ENCODE data around the gene PTPRF.

Gene PTPRF

DNA sequence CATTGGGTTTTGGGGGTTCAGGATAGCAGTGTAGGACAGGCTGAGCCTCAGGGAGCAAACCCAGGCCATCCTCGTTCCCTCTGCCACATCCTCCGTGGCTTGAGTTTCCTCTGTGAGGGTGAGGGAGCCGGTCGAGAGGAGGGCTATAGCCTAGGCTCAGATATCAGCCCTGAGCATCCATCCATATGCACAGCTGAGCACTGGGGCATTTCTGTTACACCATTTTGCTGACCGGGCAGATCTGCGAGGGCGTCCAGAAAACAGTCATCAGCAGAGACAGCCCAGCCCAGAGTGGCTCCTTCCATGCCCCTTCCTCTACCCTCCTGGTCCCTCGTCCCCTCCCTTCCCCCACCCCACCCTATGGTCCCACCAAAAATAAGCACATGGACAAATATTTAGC lies 53.5 kb downstream of the PTPRF start:
- no peak for DNase-seq

DNA sequence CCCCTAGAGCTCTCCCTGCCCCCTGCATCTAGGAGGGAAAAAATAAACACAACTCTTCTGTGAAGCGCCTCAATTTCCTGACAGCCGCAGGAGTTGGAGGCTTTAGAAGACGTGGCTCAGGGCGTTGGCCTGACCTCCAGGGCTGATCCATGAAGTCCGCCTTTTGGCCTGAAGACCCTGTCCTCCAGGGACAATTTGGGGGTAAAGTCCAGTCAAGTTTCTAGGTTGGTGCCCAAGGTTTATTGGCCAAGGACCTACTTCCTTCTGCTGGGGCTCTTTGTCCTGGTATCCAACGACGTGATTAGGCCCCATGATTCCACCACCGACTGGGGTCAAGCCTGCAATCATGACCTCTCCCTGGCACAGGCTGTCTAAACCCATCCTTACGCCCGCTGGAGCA lies 54.9 kb downstream of the PTPRF start:
- no peak for DNase-seq

DNA sequence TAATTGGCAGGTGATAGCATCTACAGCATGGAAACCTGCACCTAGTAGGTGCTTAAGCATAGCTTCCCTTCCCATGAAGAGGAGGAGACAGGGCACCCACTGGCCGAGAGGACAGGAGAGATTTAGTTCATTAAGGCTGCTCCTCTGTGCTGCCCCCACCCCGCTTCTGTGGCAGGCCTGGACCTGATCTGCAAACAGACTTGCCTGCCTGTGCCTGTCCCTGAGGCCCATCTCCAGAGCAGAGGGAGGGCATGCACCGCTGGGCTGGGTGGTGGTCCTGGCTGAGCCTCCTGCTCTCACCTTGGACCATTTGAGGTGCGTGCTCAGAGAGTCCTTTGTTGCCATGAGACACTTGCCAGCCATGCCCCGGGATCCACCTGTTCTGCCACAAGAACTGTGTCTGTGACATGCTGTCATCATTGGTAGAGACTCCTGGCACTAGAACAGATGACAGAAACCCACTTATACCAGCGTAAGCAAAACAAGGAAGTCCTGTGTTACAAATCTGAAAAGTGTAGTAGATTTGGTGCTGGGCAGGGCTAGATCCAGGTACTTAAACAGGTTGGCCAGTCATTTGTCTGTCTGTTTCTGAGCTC lies 55.6 kb downstream of the PTPRF start:
- DNase-seq: no peak

DNA sequence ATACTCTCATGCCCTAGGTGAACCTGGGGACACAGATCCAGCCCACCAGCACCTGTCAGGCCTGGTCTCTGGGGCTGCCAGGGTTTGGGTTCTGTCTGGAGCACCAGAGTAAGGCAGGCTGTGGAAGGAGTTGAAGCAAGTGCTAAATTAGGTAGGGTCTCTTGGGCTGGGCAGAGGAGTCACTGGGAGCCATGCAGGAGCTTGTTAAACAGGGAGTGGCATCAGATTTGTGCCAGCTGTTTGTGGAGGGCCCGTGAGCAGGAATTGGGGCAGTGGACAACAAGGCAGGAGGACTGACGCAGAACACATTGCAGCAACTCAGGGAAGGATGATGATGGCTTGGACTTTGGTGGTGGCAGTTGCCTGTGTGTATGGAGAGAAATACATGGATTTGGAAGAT lies 56.3 kb downstream of the PTPRF start:
- DNase-seq: no peak

DNA sequence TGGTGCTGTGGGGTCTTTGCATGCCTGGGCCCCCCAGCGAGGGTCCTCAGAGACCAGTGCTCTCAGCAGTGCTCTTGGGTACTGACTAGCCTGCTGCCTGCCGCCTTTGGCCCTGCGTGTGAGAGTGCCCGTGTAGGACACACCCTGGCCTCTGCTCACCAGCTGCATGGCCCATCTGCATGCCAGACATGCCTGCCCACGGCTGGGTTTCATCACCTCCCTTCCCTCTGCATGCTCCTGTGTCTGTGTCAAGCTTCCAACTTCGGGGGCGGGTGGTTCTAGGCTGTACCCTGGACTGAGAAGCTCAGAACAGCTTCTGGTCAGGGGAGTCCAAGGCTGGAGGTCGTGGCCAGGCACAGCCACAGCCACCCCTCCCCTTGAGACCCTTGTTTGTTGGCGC lies 56.9 kb downstream of the PTPRF start:
- no peak for DNase-seq

DNA sequence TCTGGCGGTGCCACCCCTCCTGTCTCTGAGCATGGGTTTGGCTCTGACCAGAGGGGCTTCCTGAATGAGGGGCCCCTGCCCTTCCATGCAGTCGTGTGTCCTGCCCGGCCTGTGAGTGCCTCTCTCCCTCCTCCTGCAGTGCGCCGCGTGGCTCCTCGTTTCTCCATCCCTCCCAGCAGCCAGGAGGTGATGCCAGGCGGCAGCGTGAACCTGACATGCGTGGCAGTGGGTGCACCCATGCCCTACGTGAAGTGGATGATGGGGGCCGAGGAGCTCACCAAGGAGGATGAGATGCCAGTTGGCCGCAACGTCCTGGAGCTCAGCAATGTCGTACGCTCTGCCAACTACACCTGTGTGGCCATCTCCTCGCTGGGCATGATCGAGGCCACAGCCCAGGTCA lies 57.9 kb downstream of the PTPRF start:
- no peak for DNase-seq

DNA sequence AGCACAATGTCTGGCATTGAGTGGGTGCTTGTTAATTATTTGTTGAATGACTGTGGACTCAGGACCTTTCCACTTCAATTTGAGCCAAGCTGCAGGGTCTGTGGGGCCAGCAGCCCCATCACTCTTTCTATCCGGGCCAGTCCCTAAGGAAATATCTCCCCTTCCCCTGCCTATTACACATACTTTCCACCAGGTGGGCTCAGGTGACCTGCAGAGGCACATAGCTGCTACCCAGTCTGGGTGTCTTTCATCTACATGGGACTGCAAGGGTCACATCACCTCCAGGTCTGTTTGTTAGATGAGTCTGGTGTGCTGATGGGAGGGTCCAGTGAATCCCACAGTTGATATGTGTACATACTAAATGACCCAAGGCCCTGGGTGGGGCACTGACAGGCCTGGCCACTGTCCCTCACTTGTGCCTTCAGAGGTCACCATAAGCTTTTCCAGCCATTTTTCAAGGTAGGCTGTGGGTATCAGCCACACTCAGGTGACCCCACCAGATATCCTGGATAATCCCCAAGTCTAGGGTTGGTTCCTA lies 59.8 kb downstream of the PTPRF start:
- DNase-seq: no peak

DNA sequence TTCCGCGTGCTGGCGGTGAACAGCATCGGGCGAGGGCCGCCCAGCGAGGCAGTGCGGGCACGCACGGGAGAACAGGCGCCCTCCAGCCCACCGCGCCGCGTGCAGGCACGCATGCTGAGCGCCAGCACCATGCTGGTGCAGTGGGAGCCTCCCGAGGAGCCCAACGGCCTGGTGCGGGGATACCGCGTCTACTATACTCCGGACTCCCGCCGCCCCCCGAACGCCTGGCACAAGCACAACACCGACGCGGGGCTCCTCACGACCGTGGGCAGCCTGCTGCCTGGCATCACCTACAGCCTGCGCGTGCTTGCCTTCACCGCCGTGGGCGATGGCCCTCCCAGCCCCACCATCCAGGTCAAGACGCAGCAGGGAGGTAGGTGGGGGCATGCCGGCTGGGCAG lies 60.5 kb downstream of the PTPRF start:
- DNase-seq: no peak

DNA sequence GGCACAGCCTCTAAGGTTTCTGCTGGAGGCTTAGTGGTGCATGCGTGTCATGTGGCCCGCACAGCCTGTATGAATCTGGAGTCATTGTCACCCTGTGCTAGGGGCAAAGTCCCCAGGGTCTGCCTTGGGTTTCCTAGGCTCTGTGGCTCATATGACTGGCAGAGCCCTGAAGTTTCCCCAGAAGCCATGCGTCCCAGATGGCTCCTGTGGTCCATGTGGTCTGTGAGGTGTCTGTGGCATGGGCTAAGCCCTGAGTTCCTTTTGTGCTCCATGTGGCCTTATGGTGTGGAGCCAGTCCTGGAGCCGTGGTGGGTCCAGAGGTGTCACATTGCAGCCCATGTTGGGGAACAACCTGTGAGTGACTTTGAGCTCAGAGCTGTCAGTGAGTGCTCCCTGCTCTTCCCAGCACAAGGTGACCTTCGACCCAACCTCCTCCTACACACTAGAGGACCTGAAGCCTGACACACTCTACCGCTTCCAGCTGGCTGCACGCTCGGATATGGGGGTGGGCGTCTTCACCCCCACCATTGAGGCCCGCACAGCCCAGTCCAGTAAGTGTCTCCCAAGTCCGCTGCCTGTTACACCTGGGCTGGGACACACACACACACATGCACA lies 61.5 kb downstream of the PTPRF start:
- DNase-seq: no peak

DNA sequence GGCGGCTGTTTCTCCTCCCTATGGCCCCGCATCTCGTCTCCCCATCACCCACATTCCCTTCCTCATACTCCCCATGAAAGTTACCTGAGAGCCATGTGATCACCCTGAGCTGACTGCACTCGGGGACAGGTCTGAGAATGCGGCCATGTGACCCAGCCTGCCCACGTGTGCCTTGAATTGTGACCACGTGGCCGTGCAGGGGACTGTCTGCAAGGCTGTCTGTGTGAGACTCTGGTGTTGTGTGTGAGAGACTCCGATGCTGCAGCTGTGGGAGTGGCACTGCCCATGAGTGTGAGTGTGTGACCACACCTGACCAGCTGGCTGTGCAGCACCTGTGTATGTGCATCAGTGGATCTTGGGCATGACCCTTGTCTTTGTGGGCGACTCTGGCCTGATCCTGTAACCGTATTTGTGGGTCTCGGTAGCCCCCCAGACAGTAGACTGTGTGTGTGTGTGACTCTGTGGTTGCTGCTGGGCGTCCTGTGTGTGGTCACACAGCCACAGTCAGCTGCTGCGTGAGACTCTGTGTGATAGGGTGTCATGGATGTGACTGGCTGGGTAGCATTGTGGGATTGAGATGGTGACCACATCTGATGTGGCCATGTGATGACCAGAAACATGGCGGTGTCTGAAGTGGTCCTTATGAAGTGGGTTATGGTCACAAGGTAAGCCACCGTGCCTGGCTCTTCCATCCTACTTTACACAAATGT lies 62.4 kb downstream of the PTPRF start:
- DNase-seq: no peak

DNA sequence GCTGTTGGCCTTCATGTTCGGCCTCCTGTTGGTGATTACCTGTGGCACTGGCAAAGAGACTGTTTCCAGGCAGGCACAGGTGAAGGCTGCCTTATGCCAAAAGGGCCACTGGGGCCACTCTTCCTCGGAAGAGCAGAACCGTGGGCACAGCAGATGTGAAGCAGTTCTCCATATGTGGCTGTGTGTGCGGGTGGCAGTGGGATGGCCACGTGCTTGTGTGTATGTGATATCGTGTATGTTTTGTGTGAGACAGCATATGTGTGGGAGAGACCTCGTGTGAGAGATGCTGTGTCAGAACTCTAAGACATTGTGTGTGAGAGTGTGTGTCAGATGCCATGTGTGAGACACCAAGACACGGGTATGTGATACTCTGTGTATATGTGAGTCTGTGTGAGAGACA lies 65.9 kb downstream of the PTPRF start:
- no peak for DNase-seq

DNA sequence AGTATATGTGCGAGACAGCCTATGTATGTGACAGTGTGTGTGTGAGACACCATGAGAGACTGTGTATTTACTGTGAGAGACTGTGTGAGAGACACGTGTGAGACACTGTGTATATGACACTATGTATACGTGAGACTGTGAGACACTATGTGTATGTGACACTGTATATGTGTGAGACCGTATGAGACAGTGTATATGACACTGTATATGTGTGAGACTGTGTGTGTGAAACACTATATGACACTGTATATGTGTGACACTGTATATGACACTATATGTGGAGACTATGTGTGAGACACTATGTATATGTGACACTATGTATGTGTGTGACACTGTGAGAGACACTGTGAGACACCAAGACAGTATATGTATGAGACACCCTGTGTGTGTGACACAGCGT lies 66.3 kb downstream of the PTPRF start:
- DNase-seq: no peak

DNA sequence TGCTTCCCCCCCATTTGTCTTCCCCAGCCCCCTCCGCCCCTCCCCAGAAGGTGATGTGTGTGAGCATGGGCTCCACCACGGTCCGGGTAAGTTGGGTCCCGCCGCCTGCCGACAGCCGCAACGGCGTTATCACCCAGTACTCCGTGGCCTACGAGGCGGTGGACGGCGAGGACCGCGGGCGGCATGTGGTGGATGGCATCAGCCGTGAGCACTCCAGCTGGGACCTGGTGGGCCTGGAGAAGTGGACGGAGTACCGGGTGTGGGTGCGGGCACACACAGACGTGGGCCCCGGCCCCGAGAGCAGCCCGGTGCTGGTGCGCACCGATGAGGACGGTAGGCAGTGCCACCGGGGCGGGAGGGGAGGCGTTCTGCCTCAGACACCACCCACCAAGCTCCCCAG lies 67.0 kb downstream of the PTPRF start:
- no peak for DNase-seq

DNA sequence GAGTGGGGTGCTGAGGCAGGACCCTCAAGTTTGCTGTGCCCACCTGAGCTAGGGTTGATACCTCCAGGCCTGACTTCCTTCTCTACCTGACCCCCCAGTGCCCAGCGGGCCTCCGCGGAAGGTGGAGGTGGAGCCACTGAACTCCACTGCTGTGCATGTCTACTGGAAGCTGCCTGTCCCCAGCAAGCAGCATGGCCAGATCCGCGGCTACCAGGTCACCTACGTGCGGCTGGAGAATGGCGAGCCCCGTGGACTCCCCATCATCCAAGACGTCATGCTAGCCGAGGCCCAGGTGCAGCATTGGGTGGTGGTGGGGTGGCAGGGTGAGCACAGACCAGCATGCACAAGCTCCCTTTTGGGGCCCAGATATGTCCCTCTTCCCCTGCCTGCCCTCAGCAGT lies 67.9 kb downstream of the PTPRF start:
- no peak for DNase-seq

DNA sequence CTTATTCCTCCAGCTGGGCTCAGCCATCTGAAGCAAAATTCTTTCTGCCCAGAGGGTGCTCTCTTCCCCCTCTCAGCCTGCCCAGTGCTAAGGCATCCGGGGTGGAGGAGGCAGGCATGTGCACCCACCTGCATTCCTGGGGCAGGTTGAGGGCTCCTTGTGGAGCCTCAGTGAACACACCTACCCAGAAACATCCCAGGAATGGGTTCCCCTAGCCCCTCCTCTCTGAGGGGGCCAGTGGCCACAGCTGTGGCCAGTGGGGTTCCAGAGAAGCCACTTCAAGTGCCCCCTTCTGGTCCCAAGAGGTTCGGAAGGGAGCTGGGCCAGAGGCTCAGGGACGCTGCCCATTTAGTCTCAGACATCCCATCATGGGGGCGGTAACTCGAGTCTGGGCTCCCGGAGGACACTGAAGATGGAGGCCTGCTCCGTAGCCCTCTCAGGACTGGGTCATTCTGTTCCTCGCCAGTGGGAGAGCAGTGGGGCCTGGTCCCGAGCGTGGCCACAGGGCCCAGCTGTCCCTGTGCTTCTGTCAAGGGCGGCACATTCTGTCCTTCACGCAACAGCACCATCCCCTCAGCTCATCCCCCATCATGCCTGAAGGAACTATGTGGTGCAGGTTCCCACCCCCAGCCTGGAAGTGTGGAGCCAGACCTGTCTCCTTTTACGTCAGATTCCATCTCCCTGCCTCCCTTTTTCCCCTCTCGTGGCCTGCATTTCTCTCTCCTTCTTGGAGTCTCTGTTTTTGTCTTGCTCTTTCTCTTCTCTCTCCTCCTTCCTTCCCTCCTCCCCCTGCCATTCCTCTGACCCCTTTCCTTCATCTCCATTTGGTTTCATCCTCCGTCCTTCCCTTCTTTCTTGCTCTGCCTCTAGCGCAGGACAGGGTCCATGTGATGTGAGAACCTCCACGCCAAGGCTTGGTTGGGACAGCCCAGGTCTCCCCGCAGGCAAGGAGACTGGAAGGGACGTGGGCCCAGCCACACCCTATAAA lies 69.6 kb downstream of the PTPRF start:
- DNase-seq: no peak

DNA sequence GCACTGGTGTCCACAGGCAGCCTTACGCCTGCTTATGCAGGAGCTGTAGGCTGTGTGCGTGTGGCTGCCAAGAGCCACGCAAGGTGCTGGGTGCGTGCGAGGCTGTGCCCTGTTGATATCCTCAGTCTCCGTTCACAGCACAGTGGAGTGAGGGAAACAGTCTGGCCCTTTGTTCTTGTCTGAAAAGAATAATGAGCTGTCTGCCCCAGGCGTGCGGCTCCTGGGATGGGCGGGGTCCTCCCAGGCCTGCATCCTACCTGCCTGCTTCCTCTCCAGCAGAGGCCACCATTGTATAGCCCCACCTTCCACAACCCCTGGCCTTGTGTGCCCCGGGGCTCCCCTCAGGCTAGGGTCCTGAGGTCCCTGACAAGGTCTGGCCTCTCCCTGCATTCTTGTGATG lies 72.3 kb downstream of the PTPRF start:
- DNase-seq: no peak

DNA sequence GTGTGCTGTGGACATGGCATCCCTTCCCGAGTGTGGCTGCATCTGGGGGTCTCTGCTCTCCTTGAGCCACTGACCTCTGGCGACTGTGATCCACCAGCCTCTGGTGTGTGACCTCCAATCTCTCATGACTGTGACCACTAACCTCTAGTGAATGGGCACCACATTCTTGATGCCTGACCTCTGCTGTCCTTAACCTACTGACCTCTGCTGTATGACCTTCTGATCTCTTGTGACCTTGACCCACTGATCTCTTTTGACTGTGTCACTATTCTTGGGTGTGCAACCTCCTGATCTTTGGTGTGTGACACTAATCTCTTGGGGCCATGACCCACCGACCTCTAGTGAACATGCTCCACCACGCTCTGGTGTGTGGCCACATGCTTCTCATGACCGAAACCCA lies 73.5 kb downstream of the PTPRF start:
- DNase-seq: no peak

DNA sequence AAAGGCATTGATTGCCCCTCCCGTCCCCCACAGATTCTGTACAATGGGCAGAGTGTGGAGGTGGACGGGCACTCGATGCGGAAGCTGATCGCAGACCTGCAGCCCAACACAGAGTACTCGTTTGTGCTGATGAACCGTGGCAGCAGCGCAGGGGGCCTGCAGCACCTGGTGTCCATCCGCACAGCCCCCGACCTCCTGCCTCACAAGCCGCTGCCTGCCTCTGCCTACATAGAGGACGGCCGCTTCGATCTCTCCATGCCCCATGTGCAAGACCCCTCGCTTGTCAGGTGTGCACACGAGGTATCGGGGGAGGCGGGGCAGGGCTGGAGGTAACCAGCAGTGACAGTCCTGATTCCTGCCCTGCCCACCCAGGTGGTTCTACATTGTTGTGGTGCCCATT lies 74.5 kb downstream of the PTPRF start:
- DNase-seq: no peak

DNA sequence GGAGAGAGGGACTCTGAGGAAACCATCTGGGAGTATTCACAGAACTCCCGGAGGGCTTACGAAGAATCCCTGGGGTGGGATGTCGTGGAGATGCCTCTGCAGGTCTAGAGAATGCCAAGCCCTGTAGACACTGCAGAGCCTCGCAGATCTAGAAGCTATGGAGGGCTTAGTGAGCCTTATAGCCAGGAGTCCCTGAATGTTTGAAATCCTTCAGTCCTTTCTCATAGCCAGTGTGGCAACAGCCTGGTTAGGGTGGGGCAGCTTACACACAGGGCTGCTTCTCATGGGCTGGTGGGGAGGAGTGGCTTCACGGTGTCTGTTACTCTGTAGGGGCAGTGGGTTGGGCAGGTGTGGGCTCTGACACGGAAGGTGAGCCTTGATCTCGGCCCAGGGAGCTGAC lies 75.1 kb downstream of the PTPRF start:
- DNase-seq: no peak

DNA sequence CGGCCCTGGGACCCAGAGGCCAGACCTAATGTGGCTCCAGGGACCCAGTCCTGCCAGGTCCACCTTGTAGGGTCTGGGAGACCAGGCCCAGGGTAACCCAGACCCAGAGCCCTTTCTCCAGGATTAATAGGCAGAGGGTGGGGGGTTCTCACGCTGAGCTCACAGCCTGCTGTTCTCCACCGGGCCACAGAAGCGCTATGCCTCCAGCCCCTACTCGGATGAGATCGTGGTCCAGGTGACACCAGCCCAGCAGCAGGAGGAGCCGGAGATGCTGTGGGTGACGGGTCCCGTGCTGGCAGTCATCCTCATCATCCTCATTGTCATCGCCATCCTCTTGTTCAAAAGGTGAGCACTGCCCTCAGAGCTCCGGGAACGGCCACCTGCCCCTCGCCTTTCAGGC lies 75.9 kb downstream of the PTPRF start:
- DNase-seq: no peak

DNA sequence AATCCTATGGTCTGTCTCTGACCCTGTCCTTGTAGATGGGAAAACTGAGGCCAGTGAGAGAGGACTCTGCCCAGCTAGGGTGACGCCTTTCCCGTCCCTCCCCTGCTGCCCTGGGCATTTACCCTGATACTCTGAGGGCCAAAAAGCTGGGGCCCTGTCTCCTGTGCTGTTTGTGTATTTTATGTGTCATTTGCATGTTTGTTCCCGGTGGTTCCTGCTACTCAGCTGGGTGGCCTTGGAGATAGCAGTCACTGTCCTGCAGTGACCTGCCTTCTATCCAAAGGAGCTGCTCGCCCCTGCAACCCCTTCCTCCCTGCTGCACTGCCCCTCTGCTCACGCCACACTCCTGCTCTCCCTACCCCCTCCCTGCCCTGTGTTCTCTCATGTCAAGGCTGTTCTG lies 78.1 kb downstream of the PTPRF start:
- no peak for DNase-seq

DNA sequence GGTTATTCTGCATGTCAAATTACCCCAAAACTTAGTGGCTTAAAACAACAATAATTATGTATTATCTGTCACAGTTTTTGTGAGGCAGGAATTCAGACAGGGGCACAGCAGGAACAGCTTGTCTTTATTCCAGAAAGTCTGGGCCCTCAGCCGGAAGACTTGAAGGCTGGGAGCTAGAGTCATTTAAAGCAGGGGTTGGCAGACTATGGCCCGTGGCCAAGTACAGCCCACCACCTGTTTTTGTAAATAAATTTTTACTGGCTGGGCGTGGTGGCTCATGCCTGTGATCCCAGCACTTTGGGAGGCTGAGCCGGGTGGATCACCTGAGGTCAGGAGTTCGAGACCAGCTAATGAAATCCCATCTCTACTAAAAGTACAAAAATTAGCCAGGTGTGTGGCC lies 79.7 kb downstream of the PTPRF start:
- DNase-seq: no peak

DNA sequence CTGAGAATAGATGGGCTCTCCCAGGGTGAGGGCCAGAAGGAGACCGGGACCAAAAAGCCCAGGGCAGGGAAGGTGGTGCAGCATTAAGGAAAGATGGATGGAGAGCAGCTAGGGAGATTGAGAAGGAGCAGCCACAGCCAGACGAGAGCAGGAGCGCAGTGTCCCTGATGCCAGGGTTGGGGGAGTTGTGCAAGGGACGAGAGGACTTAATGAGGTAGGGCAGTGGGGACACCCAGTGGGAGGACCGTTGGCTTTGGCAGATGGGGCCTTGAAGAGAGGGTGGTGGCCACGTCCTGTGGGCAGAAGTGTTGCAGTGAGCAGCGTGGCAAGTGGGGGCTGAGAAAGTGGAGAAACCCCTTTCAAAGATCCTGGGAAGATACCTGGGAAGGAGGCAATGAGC lies 81.3 kb downstream of the PTPRF start:
- no peak for DNase-seq
